ENCODE results near the gene GALK2. TPM values are rescaled to one million over a fixed set of nuclear protein-coding genes. Genes with fewer than 3 reads are reported as not detected.

GALK2 gene
- total RNA-seq, 1 donor from 2014 or later = 25.4 TPM

DNA sequence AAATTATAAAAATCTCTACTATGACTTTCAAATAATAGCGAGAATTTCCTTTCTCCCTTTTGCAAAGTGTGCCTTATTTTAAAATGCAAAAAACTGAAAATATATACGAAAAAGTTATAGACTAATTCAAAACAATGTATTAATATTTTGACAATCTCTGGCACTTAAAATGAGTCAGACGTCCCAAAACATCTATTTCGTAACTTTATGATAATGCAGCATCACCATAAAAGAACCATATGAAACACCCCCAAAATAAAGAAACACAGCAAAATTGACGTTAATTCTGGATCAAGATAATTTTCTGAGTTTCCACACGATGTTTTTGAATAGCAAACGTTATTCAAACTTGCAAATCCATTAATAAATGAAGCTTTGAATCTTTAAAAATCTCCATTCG is 15.7 kb upstream of the GALK2 start:
- no peaks in the 10 kb centered on the region for H3K9me3 Mint-ChIP-seq

GRCh38 chr15:49154799-49155109 is 15.3 kb upstream of the GALK2 start:
- H3K27ac Mint-ChIP-seq = peak overlapping the region; percentile 97

More for the DNA sequence above, 15.7 kb upstream of the GALK2 start:
- TF ChIP-seq CTCF (IDR thresholded peaks at IDR 0.05; ENCODE audit: unreplicated experiment) = no peak
- peak overlapping the region; percentile 96 for H3K4me3 Mint-ChIP-seq
- peak overlapping the region; percentile 97 for H3K27ac Mint-ChIP-seq
- no peak for DNase-seq (ENCODE audit: low spot score in 2 of 2, unreplicated experiment in 2 of 2)
- no peaks in the 10 kb centered on the region for H3K36me3 Mint-ChIP-seq
- H3K27me3 Mint-ChIP-seq (ENCODE audit: low read depth) = no peaks in the 10 kb centered on the region
- H3K4me1 Mint-ChIP-seq = peaks cover 38% of the 10 kb centered on the region

GRCh38 chr15:49155110-49155833 is 14.8 kb upstream of the GALK2 start, which contains the start of gene COPS2:
COPS2 (minus strand) TSS chr15:49155599; CDS start chr15:49155578, 21 bp downstream.
- H3K27ac Mint-ChIP-seq = peak within 1 kb of the TSS; percentile 97
- H3K27me3 Mint-ChIP-seq (ENCODE audit: low read depth) = no peaks in the 10 kb centered on the region
- H3K36me3 Mint-ChIP-seq = no peaks in the 10 kb centered on the region
- peak within 1 kb of the TSS; percentile 96 for H3K4me3 Mint-ChIP-seq
- H3K9me3 Mint-ChIP-seq = no peaks in the 10 kb centered on the region
- peak; percentile 81 to 90 for DNase-seq (ENCODE audit: low spot score in 2 of 2, unreplicated experiment in 2 of 2)
- peaks cover 38% of the 10 kb centered on the region for H3K4me1 Mint-ChIP-seq
- TF ChIP-seq CTCF (IDR thresholded peaks at IDR 0.05; ENCODE audit: unreplicated experiment) = no peak

More at GRCh38 chr15:49154799-49155109, 15.3 kb upstream of the GALK2 start:
- Mint-ChIP-seq H3K9me3 (no peaks in the 10 kb centered on the region), H3K36me3 (no peaks in the 10 kb centered on the region), H3K4me1 (peaks cover 38% of the 10 kb centered on the region), H3K27me3 (ENCODE audit: low read depth) (no peaks in the 10 kb centered on the region), H3K4me3 (peak overlapping the region; percentile 96)
- TF ChIP-seq CTCF (IDR thresholded peaks at IDR 0.05; ENCODE audit: unreplicated experiment) = no peak
- no peak for DNase-seq (ENCODE audit: low spot score in 2 of 2, unreplicated experiment in 2 of 2)

GRCh38 chr15:49155834-49156627 is 14.0 kb upstream of the GALK2 start:
- no peak for TF ChIP-seq CTCF (IDR thresholded peaks at IDR 0.05; ENCODE audit: unreplicated experiment)
- Mint-ChIP-seq H3K4me3 (peak overlapping the region; percentile 96), H3K27me3 (ENCODE audit: low read depth) (no peaks in the 10 kb centered on the region), H3K9me3 (no peaks in the 10 kb centered on the region), H3K4me1 (peaks cover 38% of the 10 kb centered on the region), H3K27ac (peak overlapping the region; percentile 97), H3K36me3 (no peaks in the 10 kb centered on the region)
- peak in 1 of 2 experiments; percentile 43 for DNase-seq (ENCODE audit: low spot score in 2 of 2, unreplicated experiment in 2 of 2)

GRCh38 chr15:49163678-49164077 is 6.4 kb upstream of the GALK2 start:
- TF ChIP-seq CTCF (IDR thresholded peaks at IDR 0.05; ENCODE audit: unreplicated experiment) = no peak
- DNase-seq (ENCODE audit: low spot score in 2 of 2, unreplicated experiment in 2 of 2) = no peak
- H3K4me3 Mint-ChIP-seq = no peak overlapping the region
- H3K36me3 Mint-ChIP-seq = peaks cover 19% of the 10 kb centered on the region
- H3K27me3 Mint-ChIP-seq (ENCODE audit: low read depth) = no peaks in the 10 kb centered on the region
- no peaks in the 10 kb centered on the region for H3K9me3 Mint-ChIP-seq
- H3K27ac Mint-ChIP-seq = no peak overlapping the region
- no peaks in the 10 kb centered on the region for H3K4me1 Mint-ChIP-seq
